ENCODE results near the gene CFAP54.
"Not testable (repeated sequence)": the region's sequence is repeated elsewhere in the genome, so short reads cannot be mapped to it uniquely, and the experiment has no call there.

The CFAP54 gene, protein sequence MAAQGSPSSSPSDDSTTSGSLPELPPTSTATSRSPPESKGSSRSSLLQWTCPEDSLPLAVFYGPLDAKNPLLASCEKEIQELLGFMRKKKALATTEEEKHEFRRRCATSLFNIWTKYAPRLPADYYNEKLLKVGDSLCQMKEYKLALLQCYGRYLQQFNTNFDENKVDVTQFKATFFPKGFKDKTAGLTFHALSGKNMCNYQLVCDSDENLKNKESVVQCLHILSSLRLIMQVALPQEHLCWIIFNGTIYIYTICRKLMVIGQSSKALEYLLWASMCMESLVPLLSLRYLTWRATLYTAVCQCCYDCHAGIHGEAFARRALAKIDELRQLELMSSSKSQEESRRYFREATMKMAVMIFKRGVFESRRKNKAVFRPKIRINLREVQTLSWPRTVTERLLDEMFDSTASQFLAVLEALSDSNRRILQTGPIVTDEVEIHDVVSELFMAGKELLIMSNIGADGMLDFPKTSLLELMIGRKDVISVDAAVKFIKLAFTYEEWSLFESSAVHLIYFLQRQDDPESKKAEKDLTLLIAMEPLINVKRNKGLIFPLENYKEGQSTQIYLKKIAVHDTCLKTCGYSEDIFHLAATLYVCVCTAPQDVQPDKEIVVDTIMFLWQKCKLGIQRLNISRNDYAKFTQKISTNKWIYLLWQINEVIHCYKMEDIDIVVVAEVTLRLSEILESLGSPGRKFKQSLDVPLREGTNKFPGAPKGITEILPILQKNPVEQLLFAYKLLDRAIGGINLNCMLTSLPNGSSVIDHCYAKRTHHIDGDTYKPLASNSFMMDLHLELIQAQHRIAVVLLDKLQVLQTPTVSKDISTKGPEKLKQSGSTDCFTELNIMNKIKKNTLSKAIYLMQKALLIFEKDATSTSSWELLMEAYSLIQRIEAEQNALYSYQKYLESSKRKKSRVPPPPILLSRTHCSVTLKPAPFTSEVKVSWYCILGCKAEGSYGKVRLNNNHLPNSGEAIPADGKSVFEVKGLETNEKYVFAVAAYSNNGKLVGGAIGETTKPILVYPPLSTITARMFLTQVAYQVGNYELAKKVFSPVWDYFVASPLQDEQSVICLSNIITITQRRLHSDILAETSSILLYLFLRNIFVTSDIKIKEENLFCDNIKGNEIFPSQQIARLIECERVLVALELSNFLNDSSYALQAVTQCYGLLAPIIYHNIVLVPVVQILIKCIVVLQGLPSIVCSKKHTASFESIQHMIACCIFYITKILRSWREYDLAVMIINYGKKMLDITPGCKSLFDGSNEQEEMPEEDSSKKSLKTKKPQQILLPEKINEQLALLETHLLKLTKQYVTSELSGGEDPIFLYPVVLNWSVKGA (N-terminal part only)

DNA sequence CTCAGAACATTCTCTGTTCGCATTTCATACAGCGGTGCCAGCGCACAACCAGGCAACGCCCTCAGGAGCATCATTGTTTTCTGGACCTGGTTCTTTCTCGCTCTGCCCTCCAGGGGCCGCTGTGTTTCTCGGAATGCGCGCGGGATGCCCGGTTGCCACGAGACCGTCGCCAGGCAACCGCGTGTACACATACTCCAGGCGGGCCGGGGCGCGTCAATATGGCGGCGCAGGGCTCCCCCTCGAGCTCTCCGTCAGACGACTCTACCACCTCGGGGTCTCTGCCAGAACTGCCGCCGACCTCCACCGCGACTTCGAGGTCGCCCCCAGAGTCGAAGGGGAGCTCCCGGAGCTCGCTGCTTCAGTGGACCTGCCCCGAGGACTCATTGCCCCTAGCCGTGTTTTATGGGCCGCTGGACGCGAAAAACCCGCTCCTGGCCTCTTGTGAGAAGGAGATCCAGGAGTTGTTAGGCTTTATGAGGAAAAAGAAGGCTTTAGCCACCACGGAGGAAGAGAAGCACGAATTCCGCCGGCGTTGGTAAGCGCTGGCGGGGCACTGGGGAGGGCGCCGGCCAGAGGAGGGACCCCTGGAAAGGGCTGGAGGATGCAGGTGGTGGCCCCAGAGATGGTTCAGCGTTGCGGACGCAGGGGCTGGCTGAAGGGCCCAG is at the start of gene CFAP54:
CFAP54 (plus strand) TSS at position 186 of the 665 bp plus-strand sequence; CDS start at position 219, 33 bp downstream.
- H3K27ac ChIP-seq: peak within 1 kb of the TSS in 20 of 21 experiments; percentile 23 to 87 (median 78)
- H3K4me3 ChIP-seq: peak within 1 kb of the TSS; percentile 45 to 65 (median 62)

DNA sequence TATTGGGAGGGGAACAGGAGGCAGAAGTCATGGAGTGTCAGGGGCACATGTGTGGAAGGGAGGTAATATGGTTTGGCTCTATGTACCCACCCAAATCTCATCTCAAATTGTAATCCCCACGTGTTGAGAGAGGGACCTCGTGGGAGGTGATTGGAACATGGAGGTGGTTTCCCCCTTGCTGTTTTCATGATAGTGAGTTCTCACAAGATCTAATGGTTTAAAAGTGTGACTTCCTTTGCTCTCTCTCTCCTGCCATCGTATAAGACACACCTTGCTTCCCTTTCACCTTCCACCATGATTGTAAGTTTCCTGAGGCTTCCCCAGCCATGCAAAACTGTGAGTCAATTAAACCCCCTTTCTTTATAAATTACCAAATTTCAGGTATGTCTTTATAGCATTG is 47.6 kb upstream of the CFAP54 start:
- Histone ChIP-seq H3K4me3 (no peak overlapping the region), H3K27ac (no peak overlapping the region)

DNA sequence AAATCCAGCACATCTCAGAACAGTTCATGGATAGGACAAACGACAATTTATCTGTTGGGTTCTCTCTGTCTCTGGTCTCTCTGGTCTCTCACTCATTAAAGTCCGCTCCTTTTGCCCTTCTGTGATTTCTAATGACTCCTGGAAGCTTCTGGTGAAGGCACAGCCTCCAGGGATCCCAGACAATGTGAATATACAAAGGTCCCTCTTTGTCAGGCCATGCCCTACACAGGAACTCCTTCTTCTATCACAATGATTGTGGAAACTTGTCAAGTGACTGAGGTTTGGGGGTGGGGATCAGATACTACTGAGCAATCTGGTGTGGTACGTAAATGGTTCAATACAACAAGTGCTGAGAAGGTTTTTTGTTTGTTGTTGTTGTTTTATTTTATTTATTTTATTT is 46.5 kb upstream of the CFAP54 start:
- H3K4me3 ChIP-seq: no peak overlapping the region
- no peak overlapping the region for H3K27ac ChIP-seq

DNA sequence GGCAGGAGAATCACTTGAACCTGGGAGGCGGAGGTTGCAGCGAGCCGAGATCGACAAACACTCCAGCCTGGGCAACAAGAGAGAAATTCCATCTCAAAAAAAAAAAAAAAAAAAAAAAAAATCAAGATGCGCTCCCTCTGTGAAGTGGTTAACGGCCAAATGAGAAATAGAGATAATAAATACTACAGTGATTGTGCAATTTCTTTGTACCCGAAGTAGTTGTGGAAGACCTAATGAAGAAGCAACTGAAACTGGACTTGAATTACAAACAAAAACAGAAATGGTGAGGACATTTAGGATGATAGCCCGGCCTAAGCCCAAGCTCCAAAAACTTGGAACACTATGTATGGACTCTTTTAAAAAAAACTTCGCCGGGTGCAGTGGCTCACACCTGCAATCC is 45.0 kb upstream of the CFAP54 start:
- H3K27ac ChIP-seq: peak overlapping the region in 6 of 21 experiments; percentile 75 to 82 (median 78)
- no peak overlapping the region for H3K4me3 ChIP-seq

DNA sequence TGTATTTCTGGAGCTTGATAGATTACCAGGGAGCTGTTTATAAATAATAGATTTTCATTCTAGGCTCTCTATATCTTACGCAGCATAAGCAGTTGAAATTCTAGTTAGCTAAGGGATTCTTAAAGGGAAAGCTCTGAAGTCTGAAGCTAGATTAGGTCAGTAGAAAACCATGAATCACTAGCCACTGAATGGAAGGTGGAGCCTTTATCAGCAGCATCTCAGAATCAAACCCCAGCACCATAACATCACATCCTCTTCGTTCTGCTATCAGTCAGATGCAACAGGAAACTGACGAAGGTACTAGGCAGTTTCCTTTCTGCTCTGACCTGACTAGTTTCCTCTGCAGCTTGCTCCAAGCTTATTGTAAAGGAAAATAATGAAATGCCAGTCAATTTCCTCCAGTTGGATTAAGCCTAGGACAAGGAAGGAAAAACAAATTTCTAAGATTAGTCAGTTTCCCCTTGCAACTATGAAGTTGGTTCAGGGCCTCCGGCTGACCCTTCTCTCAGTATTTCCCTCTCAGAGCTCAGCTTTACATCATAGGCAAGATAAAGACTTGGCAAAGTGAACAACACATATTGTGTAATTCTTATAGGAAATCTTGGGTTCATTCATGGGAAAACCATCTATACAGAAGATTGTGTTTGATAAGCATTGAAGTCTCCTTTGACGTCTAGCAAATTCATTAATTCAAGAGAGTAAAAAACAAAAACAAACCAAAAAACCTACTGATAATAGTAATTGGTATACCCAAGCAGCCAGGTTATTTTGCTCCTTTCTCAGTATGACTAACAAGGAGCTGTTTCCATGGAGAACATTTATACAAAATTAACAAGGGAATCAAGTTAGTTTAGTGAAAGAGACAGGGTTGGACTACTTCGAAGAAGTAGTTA is 43.4 kb upstream of the CFAP54 start:
- Histone ChIP-seq H3K4me3 (no peak overlapping the region), H3K27ac (peak overlapping the region in 20 of 21 experiments; percentile 4 to 90 (median 71))

DNA sequence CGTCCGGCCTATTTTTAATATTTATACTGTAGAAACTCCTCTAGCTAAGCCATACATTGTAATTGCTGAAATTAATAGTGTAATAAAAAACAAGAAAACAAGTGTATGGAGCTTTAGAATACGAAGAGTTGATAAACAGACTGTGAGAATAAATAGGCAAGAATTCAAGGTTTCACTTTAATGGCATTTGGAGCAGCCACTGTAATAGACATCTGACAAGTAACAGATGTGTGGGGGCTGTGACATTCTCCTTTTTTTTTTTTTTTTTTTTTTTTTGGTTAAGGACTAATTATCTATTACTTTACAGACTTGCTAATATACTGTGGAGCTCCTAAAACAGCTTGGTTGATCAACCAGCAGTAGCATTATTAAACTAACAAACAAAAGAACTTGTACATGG is 42.1 kb upstream of the CFAP54 start:
- no peak overlapping the region for H3K4me3 ChIP-seq
- peak overlapping the region in 11 of 21 experiments; percentile 52 to 90 (median 75) for H3K27ac ChIP-seq

DNA sequence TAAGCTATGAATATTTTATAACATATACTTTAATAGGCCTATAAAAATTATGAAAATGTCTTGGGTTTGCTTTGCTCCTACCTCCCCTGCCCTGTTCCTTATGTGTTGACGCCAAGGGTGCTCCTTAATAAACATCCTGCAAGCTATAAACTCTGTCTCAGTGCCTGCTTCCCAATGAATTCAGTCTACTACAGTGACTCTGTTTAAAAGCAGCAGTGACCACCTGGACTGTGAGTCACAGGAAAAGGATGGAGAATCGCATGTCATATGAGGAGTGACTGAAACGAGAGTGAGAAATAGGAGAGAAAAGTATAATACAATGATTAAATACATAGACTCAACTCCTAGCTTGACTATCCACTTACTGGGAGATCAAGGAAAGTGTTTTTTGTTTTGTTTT is 41.1 kb upstream of the CFAP54 start:
- Histone ChIP-seq H3K27ac (peak overlapping the region in 2 of 21 experiments; percentile 2 to 32), H3K4me3 (no peak overlapping the region)

DNA sequence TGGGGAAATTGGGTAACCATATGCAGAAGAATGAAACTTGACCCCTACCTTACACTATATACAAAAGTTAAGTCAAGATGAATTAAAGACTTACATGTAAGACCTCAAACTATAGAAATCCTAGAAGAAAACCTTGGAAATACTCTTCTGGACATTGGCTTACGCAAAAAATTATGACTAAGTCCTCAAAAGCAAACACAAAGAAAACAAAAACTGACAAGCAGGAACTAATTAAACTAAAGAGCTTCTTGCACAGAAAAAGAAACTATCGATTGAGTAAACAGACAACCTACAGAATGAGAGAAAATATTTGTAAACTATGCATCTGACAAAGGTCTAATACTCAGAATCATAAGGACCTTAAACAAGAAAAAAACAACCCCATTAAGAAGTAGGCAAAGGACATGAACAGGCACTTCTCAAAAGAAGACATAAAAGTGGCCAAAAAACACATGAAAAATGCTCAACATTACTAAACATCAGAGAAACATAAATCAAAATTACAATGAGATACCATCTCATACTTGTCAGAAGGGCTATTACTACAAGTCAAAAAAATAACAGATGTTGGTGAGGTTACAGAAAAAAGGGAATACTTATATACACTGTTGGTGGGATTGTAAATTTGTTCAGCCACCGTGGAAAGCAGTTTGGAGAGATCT is 37.0 kb upstream of the CFAP54 start:
- H3K27ac ChIP-seq: no peak overlapping the region
- H3K4me3 ChIP-seq: no peak overlapping the region

DNA sequence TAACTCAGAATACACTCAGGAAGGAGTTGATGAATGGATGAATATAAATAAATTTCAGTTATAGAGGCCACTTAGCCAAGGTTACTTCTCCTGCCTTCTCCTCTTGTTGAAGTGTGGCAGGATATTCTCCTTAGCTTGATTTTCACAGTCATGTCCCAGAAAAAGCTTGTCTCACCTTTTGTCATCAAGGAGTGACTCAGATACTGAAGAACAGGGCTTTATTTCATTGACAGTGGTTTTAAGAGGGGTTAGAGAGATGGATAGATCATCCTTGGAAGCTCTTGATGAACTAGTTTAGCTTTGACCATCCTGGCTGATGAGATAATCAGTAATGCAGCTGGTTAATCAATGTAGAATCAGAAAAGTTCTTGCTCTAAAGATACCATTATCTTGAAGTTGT is 35.0 kb upstream of the CFAP54 start:
- no peak overlapping the region for H3K4me3 ChIP-seq
- H3K27ac ChIP-seq: no peak overlapping the region

DNA sequence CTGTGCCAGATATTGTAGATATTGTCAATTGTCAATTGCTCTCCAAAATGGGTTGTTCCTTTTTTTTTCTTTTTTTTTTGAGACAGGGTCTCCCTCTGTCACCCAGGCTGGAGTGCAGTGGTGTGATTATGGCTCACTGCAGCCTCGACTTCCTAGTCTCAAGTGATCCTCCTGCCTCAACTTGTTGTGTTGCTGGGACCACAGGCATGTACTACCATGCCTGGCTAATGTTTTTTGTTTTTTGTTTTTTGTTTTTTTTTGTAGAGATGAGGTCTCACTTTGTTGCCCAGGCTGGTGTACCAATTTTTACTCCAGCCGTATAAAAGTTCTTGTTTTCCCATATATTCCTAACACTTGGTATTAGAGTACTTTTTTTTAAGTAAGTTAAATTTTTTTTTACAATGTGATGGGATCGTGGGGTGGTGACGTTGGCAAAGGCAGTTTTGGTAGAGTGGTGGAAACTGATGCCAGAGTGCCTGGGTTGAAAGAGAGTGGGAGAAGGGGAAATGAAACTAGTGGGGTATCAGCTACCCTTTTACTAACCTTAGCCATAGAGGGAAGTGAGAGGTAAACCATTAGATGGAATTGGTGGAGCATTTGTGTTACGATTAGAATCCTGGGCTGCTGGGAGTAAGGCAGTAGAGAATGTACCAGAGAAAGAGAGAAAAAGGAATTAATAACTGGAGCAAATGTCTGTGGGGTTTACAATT is 33.0 kb upstream of the CFAP54 start:
- no peak overlapping the region for H3K4me3 ChIP-seq
- peak overlapping the region in 1 of 21 experiments; percentile 16 for H3K27ac ChIP-seq

DNA sequence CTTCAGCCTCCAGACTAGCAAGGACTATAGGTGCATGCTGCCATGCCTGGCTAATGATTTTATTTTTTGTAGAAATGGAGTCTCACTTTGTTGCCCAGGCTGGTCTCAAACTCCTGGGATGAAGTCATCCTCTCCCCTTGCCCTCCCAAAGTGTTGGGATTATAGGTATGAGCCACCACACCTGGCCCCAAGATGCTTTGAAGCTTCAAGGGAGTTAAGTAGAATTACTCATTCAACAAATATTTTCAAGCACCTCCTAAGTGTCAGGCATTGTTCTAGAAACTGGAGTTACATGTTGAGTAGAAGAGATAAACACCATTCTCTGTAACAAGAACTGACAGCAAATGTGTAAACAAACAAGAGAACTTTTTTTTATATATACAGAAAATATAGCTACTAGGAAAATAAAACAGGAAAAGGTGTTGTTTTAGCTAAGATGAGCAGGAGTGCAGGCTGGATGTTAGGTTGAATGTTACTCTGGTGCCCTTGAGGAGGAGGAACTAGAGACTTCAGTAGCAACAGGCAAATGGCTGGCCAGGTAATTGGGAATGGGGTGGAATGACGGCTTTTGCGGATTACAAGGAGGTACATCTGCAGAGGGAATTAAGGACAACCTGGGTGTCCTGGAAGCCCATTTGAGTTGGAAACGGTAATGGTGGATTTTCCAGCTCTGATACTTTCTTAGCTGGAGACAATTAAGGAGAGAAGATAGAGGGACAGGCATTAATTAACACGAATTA is 32.0 kb upstream of the CFAP54 start:
- peak overlapping the region in 1 of 21 experiments; percentile 16 for H3K27ac ChIP-seq
- no peak overlapping the region for H3K4me3 ChIP-seq

DNA sequence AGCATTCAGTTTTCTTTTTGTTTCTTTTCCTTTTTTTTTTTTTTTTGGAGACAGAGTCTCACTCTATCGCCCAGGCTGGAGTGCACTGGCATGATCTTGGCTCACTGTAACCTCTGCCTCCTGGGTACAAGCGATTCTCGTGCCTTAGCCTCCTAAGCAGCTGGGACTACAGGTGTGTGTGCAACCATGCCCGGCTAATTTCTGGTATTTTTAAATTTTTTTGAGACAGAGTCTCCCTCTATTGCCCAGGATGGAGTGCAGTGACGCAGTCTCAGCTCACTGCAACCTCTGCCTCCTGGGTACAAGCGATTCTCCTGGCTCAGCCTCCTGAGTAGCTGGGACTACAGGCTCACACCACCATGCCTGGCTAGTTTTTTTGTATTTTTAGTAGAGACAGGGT is 30.1 kb upstream of the CFAP54 start:
- not testable (repeated sequence) for H3K27ac ChIP-seq, H3K4me3 ChIP-seq

DNA sequence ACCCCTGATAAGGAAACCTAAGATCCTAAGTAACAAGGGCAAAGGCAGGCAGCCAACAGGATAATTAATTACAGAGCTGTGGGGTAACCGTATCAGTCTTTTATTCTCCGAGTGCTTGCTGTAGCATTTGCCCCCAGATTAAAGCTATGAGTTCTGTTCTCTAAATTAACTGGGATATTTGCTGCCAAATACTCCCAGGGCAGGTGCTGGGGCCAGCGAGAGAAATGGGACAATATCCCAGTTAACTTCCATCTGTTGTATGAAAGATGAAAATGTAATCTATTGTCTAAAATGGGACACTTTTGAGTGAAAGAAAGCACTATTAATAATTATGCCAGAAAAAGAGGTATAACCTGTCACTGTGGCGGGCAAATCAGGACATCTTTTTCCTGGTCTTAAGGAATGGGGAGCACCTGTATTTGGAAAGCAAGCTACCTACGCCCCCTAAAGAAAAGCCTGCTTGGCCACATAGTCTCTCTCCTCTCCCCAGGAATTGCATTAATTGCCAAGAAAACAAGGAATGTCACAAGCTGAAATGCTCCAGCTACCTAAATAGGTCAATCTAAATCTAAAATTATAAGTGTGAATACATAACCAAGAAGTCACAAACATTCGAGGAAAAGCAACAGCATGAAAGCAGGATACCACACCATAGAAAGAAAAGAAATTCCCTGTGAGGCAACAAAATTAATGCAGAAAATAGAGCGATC is 26.7 kb upstream of the CFAP54 start:
- H3K4me3 ChIP-seq: no peak overlapping the region
- H3K27ac ChIP-seq: no peak overlapping the region

DNA sequence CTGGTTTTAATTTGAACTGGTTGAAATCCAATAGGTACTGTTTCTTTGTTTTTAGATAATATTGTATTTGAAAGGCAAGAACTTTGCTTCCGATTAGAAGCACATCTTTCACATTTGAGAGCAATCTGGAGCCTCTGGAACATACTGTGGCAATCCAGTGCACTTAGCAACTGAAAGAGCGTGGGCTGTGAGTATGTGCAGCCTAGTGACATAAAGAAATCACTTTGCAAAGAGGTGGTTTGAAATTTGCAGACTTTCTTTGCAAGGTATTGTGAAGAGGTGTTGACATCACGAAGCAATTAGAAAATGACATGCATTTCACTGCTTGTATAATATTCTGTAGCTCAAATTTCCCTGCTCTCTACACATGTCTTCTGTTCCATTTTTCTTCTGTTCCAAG is 23.5 kb upstream of the CFAP54 start:
- Histone ChIP-seq H3K4me3 (no peak overlapping the region), H3K27ac (no peak overlapping the region)

DNA sequence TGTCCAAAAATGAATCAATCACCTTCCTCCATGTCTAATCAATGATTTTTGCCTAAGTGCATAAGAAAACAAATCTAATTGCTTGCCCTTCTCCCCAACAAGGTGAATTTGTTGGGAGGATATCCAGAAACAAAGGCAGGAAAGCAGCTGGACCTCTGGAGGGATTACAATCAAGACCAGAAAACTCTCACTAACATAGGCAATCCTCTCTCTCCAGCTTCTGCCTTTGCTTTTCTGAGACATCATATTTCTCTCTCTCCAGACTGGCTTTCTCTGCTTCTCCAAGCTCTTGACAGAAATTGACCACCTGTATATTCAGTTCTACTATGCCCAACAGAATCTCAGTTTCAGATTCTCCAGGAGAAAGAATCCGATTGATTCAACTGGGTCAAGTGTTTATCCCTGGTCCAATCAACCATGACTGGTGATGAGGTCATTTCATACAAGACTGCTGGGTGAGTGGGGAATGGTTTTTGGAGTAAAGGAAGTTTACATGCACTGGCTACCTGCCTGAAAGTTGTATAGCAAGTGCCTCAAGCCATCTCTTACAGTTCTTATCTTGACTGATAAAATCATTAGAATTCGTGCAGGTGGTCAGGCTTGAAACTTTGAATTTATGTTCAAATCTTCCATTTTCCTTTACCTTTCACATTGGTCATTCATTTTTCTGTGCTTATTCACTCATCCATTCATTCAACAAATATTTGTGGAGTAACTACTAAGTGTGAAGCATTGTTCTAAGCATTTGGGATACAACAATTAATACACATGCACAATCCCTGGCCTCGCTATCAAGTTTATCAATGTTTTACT is 22.2 kb upstream of the CFAP54 start:
- no peak overlapping the region for H3K4me3 ChIP-seq
- H3K27ac ChIP-seq: no peak overlapping the region

All from skin epidermis (tissue), 12 donors.